Pancreas (tissue), 10 donors: Measurements from ENCODE around the gene MDFIC. TPM values are rescaled to one million over a fixed set of nuclear protein-coding genes. Genes with fewer than 3 reads are reported as not detected.

ENCODE experiments used
- ATAC-seq, 4 donors: fragments of 200-7000 bp; cut with Tn5 transposase; one replicate each; pipeline versions ENCODE4 v1.8.0 to v1.9.1; 2020; ENCODE audit warnings: mild to moderate bottlenecking in 4 of 4, moderate library complexity in 4 of 4
- DNase-seq, 6 donors: peaks; one replicate each; pipeline ENCODE4 v3.0.0-alpha.2; 2020
- FAIRE-seq: peaks from 2 replicates; lab custom pipeline; 2012; peaks lifted over from hg19 to GRCh38; lab: Jason Lieb, UNC
- H3K27ac ChIP-seq, 4 donors: fragments of 200-600 bp; sonication (generic); 1 replicate in 3 of 4; 2 replicates in 1 of 4; pipeline versions ENCODE4 v1.5.0 to v1.8.0; 2020
- H3K27me3 ChIP-seq, 4 donors: fragments of 200-600 bp; one replicate each; pipeline ENCODE4 v1.8.0; 2021
- H3K36me3 ChIP-seq, 3 donors: fragments of 200-600 bp; sonication (generic) in 1 of 3; one replicate each; pipeline versions ENCODE4 v1.5.0 to v1.8.0; 2020 to 2021
- H3K4me1 ChIP-seq, 3 donors: fragments of 200-600 bp; one replicate each; pipeline ENCODE4 v1.8.0; 2021
- H3K4me3 ChIP-seq, 4 donors: fragments of 200-600 bp; sonication (generic) in 2 of 4; one replicate each; pipeline versions ENCODE4 v1.5.0 to v1.8.0; 2020 to 2021
- H3K9me3 ChIP-seq, 4 donors: fragments of 200-600 bp; one replicate each; pipeline ENCODE4 v1.8.0; 2021
- WGBS, 2 donors: extraction: QIAGEN DNeasy Blood & Tissue Kit; methylation state at CpG; one replicate each; pipeline ENCODE4 v1.1.7; 2013; 5-methylcytosine and 5-hydroxymethylcytosine counted together
- intact Hi-C, 3 donors: fragments of 100-400 bp; cut with DNase I; formaldehyde crosslinking; loops; one replicate each; pipeline versions ENCODE4 v1.11.1 to v1.14.2; 2022
- polyA plus RNA-seq, 2 donors: library from polyadenylated mRNA; stranded (reverse); fragments of 200-250 nt; gene quantifications; one replicate each; pipeline ENCODE4 v1.2.3, GENCODE V29; 2013
- total RNA-seq, 6 donors: library from RNA; stranded (reverse); fragmentation: NEBNext Ultra II Directional in 4 of 6; extraction: Animal tissue kit (Norgen Biotek cat#: 25700) in 4 of 6; gene quantifications; one replicate each; pipeline versions ENCODE4 v1.2.1 to v1.2.4, GENCODE V29; 2021 to 2023
- TF ChIP-seq, protein P1 (sequence below), 4 donors: fragments of 200-600 bp; sonication (generic) in 3 of 4; IDR thresholded peaks; one replicate each; pipeline versions ENCODE4 v1.5.0 to v1.8.0; 2021; ENCODE audit warnings: antibody characterized with exemption in 4 of 4
- donor health status: healthy with polysubstance abuse.
- donor health status: DM: no; HTN: no; CAD: no; lungs with moderate emphysema.
- donor health status: DM: no; HTN: no; CAD: no.
- donor health status: control.
- donor health status: control.
- donor health status: Bipolar disorder and iron deficiency.
- donor health status: DM: yes; HTN: yes; CAD: no.
- donor health status: DM: no; HTN: no; CAD: no.
- donor health status: DM: no; HTN: no; CAD: no.
- donor health status: DM: yes; HTN: yes; CAD: no.

MDFIC gene
- total and polyA plus RNA-seq, 8 donors = 3.1 to 12.3 (median 4.8) TPM

DNA sequence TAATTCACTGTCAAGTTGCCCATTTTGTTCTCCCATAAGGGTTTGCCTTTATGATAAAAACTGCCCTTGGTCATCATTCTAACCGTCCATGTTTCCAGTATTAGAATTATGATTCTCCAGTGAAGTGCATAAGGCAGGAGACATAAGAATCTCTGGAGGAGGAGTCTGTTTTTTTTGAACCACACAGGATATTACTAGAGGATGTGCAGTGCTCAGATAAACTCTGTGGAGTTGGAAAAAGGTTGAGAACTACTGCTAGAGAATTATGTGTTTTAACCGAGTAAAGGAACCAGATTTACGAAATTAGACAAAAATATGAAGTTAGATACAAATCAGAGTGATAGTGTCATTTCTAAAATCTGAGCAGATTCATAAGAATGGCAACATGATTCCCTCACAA, 40.5 kb downstream of the MDFIC start:
- ATAC-seq = no peak
- FAIRE-seq = no peak
- no peaks in the 10 kb centered on the region for H3K4me1 ChIP-seq
- H3K9me3 ChIP-seq = no peaks in the 10 kb centered on the region
- intact Hi-C loops = no loop called here
- H3K27ac ChIP-seq = no peak overlapping the region
- no peak for DNase-seq
- no peaks in the 10 kb centered on the region for H3K27me3 ChIP-seq
- no peak overlapping the region for H3K4me3 ChIP-seq
- WGBS, 2 donors = 84% methylated on average over 3 of the region's 3 CpGs
- TF ChIP-seq, protein P1, sequence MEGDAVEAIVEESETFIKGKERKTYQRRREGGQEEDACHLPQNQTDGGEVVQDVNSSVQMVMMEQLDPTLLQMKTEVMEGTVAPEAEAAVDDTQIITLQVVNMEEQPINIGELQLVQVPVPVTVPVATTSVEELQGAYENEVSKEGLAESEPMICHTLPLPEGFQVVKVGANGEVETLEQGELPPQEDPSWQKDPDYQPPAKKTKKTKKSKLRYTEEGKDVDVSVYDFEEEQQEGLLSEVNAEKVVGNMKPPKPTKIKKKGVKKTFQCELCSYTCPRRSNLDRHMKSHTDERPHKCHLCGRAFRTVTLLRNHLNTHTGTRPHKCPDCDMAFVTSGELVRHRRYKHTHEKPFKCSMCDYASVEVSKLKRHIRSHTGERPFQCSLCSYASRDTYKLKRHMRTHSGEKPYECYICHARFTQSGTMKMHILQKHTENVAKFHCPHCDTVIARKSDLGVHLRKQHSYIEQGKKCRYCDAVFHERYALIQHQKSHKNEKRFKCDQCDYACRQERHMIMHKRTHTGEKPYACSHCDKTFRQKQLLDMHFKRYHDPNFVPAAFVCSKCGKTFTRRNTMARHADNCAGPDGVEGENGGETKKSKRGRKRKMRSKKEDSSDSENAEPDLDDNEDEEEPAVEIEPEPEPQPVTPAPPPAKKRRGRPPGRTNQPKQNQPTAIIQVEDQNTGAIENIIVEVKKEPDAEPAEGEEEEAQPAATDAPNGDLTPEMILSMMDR (IDR thresholded peaks at IDR 0.05) = no peak
- H3K36me3 ChIP-seq = no peaks in the 10 kb centered on the region

DNA sequence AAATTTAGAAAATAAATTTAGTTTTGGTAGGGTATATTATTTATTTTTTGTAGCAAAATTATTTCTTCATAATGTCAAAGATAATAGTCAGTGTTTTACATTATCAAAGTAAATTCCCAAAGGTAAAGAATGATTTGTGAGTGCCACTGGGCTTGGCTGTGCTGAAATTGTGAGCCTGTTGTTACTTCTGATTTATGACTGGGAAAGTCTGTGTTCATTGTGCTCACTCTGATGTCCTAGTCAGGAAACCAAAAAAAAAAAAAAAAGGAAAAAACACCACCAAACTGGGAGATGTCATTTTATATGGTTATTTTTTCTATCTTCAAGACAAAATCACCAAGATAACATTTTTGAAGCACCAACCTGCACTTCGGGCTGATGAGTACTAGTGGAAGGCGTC, 44.3 kb downstream of the MDFIC start:
- H3K9me3 ChIP-seq = no peaks in the 10 kb centered on the region
- no peak overlapping the region for H3K27ac ChIP-seq
- H3K4me3 ChIP-seq = no peak overlapping the region
- intact Hi-C loops = no loop called here
- FAIRE-seq (no peak), ATAC-seq (no peak), DNase-seq (no peak)
- TF ChIP-seq, protein P1 (IDR thresholded peaks at IDR 0.05) = no peak
- H3K4me1 ChIP-seq = no peaks in the 10 kb centered on the region
- WGBS, 2 donors = 82 to 91% methylated on average over 2 of the region's 2 CpGs
- H3K36me3 ChIP-seq = no peaks in the 10 kb centered on the region
- H3K27me3 ChIP-seq = no peaks in the 10 kb centered on the region

DNA sequence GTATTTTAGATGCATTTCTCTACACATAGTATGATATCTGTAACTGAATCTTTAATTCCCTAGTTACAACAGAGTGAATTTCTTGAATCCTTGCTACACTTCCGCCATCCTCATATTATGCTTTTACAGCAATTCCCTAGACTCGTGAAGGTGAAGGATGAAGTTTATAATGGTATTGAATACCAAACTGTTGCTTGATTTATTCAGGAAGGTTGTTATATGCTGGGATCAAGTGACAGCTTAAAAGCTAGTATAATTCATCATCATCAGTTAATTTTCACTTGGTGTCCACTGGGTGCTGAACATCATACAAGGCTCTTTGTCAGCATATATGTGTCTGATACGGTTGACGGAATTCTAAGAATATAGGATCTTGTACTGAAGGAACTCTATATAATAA, 47.2 kb downstream of the MDFIC start:
- WGBS, 2 donors = 93 to 98% methylated on average over 4 of the region's 4 CpGs
- FAIRE-seq (no peak), ATAC-seq (no peak), DNase-seq (no peak)
- no peaks in the 10 kb centered on the region for H3K36me3 ChIP-seq
- no peaks in the 10 kb centered on the region for H3K27me3 ChIP-seq
- TF ChIP-seq, protein P1 (IDR thresholded peaks at IDR 0.05) = no peak
- intact Hi-C loops = no loop called here
- H3K4me1 ChIP-seq = no peaks in the 10 kb centered on the region
- no peak overlapping the region for H3K4me3 ChIP-seq
- no peak overlapping the region for H3K27ac ChIP-seq
- no peaks in the 10 kb centered on the region for H3K9me3 ChIP-seq

DNA sequence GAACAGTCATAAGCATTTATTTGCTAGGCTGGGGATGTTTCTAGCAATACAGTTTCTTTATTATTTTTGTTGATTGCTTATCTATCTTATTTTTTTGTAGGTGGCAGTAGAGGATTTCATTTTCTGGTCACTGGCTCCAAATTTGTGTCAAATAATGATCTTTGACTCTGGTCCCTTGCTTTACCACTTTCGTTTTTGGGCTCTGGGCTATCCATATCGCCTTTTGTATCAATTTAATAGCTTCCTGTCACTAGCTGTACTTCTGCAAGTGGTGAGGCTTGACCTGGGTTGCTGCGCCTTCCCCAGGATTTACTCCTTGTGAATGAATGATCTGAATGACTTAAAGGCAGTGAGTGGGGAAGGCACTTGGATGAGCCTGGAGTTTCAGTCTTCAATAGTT, 48.4 kb downstream of the MDFIC start:
- H3K36me3 ChIP-seq = no peaks in the 10 kb centered on the region
- TF ChIP-seq, protein P1 (IDR thresholded peaks at IDR 0.05) = no peak
- H3K27me3 ChIP-seq = no peaks in the 10 kb centered on the region
- no peak overlapping the region for H3K27ac ChIP-seq
- no peak for FAIRE-seq
- H3K4me1 ChIP-seq = no peaks in the 10 kb centered on the region
- no peak overlapping the region for H3K4me3 ChIP-seq
- no peaks in the 10 kb centered on the region for H3K9me3 ChIP-seq
- whole genome bisulfite sequencing, 2 donors = 87 to 93% methylated on average over 3 of the region's 3 CpGs
- ATAC-seq = no peak
- intact Hi-C loops = no loop called here
- no peak for DNase-seq

DNA sequence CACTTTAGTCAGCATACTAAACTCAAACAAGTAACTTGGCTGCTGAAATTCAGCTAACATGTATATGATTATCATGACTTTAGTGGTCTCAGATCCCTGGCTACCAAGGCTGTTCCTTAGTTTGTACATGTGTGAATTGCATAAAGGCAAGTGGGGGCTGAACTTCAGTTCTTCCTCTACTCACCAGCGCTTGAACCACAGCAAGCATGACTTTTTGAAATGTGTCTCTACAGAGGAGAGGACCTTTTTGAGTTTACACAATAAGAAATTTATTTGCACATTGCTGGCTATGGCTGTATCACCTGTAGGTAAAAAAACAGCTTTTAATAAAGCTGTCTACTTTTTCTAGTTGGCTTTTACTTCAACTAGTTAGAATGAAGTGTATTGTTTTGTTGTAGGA, 48.8 kb downstream of the MDFIC start:
- Histone ChIP-seq H3K36me3 (no peaks in the 10 kb centered on the region), H3K27ac (no peak overlapping the region), H3K9me3 (no peaks in the 10 kb centered on the region), H3K4me3 (no peak overlapping the region), H3K4me1 (no peaks in the 10 kb centered on the region), H3K27me3 (no peaks in the 10 kb centered on the region)
- no peak for FAIRE-seq
- TF ChIP-seq, protein P1 (IDR thresholded peaks at IDR 0.05) = no peak
- 88 to 95% methylated on average over 1 of the region's 1 CpG for whole genome bisulfite sequencing, 2 donors
- no peak for ATAC-seq
- no peak for DNase-seq
- intact Hi-C loops = no loop called here
